Measurements from ENCODE around the gene GOLGA8J. TPM values are rescaled to one million over a fixed set of nuclear protein-coding genes. Genes with fewer than 3 reads are reported as not detected.
"Not testable (repeated sequence)": the region's sequence is repeated elsewhere in the genome, so short reads cannot be mapped to it uniquely, and the experiment has no call there.

The GOLGA8J gene
- polyA plus RNA-seq, 3 donors, result 0.08 TPM; not detected in 2

DNA sequence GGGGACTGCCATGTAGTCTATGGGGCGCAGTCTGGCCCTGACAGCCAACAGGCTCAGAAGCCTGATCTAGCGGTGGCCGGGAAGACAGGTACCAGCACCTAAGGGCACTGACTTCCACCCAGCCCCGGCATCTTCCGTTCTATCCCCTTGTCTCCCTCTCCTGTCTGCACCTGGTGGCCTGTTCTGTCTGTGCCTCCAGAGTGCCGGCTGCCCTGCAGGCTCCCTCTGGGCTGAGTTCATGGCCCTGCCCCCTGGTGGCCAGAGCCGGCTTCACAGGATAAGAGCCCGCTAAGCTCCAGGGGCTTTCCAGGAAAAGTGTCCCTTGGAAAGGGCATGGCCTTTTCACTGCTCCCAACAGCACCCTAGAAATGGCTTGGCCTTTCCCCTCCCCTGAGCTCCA lies 15.1 kb downstream of the GOLGA8J start:
- H3K79me2 ChIP-seq (ENCODE audit: insufficient read depth, low read length); DNase-seq; H3K4me1 Mint-ChIP-seq; H3K9me3 ChIP-seq (replicated peaks in 1 of 2; ENCODE audit: control insufficient read depth in 1 of 2, insufficient read depth in 1 of 2, low read length in 2 of 2); H3K9me3 Mint-ChIP-seq; H3K27ac ChIP-seq (ENCODE audit: low read depth in 1 of 2, low read length in 2 of 2); H3K27me3 ChIP-seq (ENCODE audit: control insufficient read depth in 2 of 2, insufficient read depth in 2 of 2, low read length in 2 of 2); H3K27ac Mint-ChIP-seq; intact Hi-C loops (cut with micrococcal nuclease); H4K20me1 ChIP-seq (ENCODE audit: insufficient read depth, low read length); H3K4me3 Mint-ChIP-seq; H3K4me1 ChIP-seq (ENCODE audit: control insufficient read depth in 1 of 2, insufficient read depth in 2 of 2, low read length in 2 of 2); H3K4me2 ChIP-seq (replicated peaks; ENCODE audit: extremely low read depth, low read length, poor library complexity, severe bottlenecking); H3K36me3 Mint-ChIP-seq; H3K9ac ChIP-seq (ENCODE audit: insufficient read depth, low read length, poor library complexity, severe bottlenecking); H3K4me3 ChIP-seq (replicated peaks in 1 of 3; ENCODE audit: low read depth in 2 of 3, low read length in 3 of 3); H2AFZ ChIP-seq (ENCODE audit: insufficient read depth, low read depth, low read length, poor library complexity, severe bottlenecking); H3K27me3 Mint-ChIP-seq (ENCODE audit: low read depth in 3 of 3); H3K36me3 ChIP-seq (replicated peaks in 1 of 2; ENCODE audit: control insufficient read depth in 1 of 2, insufficient read depth in 2 of 2, low read length in 2 of 2): not testable (repeated sequence)
- WGBS (ENCODE audit: insufficient coverage), result no CpG with 5 or more reads among the region's 8 CpGs

DNA sequence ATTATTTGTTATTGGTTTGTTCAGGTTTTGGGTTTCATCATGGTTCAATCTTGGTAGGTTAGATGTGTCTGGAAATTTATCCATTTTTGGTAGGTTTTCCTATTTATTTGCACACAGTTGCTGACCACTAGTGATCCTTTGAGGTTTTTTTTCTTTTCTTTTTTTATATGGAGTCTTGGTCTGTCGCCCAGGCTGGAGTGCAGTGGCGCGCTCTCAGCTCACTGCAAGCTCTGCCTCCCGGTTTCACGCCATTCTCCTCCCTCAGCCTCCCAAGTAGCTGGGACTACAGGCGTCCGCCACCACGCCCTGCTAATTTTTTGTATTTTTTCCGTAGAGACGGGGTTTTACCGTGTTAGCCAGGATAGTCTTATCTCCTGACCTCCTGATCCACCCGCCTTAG lies 20.1 kb downstream of the GOLGA8J start:
- DNase-seq; H3K27ac Mint-ChIP-seq; H3K27me3 Mint-ChIP-seq (ENCODE audit: low read depth in 3 of 3); H3K79me2 ChIP-seq (ENCODE audit: insufficient read depth, low read length); H3K4me1 ChIP-seq (ENCODE audit: control insufficient read depth in 1 of 2, insufficient read depth in 2 of 2, low read length in 2 of 2); H4K20me1 ChIP-seq (ENCODE audit: insufficient read depth, low read length); H3K36me3 Mint-ChIP-seq; H3K9me3 Mint-ChIP-seq; H3K4me2 ChIP-seq (replicated peaks; ENCODE audit: extremely low read depth, low read length, poor library complexity, severe bottlenecking); H3K36me3 ChIP-seq (replicated peaks in 1 of 2; ENCODE audit: control insufficient read depth in 1 of 2, insufficient read depth in 2 of 2, low read length in 2 of 2); H3K4me1 Mint-ChIP-seq; H3K4me3 Mint-ChIP-seq; intact Hi-C loops (cut with micrococcal nuclease); H3K4me3 ChIP-seq (replicated peaks in 1 of 3; ENCODE audit: low read depth in 2 of 3, low read length in 3 of 3); H3K9me3 ChIP-seq (replicated peaks in 1 of 2; ENCODE audit: control insufficient read depth in 1 of 2, insufficient read depth in 1 of 2, low read length in 2 of 2); H3K9ac ChIP-seq (ENCODE audit: insufficient read depth, low read length, poor library complexity, severe bottlenecking); H3K27me3 ChIP-seq (ENCODE audit: control insufficient read depth in 2 of 2, insufficient read depth in 2 of 2, low read length in 2 of 2); H3K27ac ChIP-seq (ENCODE audit: low read depth in 1 of 2, low read length in 2 of 2); H2AFZ ChIP-seq (ENCODE audit: insufficient read depth, low read depth, low read length, poor library complexity, severe bottlenecking): not testable (repeated sequence)
- WGBS (ENCODE audit: insufficient coverage), result no CpG with 5 or more reads among the region's 12 CpGs

DNA sequence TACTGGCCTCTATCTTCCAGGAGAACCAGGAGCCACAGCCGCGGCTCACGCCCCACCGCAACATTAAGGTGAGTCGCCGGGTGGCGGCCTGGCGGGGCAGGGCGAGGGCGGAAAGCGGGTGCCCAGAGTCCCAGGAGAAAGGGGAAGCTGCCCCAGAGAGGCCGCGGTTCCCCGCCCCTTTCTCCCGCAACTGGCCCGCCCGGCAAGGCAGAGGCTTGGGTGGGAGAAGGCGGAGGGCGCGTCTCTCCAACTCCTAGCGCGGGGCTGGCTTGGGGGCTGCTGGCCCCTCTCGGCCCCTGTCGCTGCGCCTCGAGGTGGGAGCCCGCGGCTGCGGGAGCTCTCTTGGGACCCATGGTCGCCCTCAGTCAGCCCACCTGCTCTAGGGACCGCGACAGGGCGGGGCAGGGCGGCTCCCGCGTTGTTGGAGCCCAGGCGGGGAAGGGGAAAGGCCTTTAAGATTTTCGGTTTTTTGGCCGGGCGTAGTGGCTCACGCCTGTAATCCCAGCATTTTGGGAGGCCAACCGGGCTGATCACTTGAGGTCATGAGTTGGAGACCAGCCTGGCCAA lies 21.3 kb downstream of the GOLGA8J start:
- H3K79me2 ChIP-seq (ENCODE audit: insufficient read depth, low read length); intact Hi-C loops (cut with micrococcal nuclease); H3K4me2 ChIP-seq (replicated peaks; ENCODE audit: extremely low read depth, low read length, poor library complexity, severe bottlenecking); H3K9me3 ChIP-seq (replicated peaks in 1 of 2; ENCODE audit: control insufficient read depth in 1 of 2, insufficient read depth in 1 of 2, low read length in 2 of 2); H3K36me3 ChIP-seq (replicated peaks in 1 of 2; ENCODE audit: control insufficient read depth in 1 of 2, insufficient read depth in 2 of 2, low read length in 2 of 2); H2AFZ ChIP-seq (ENCODE audit: insufficient read depth, low read depth, low read length, poor library complexity, severe bottlenecking); DNase-seq; H4K20me1 ChIP-seq (ENCODE audit: insufficient read depth, low read length); H3K27me3 ChIP-seq (ENCODE audit: control insufficient read depth in 2 of 2, insufficient read depth in 2 of 2, low read length in 2 of 2); H3K27me3 Mint-ChIP-seq (ENCODE audit: low read depth in 3 of 3); H3K27ac ChIP-seq (ENCODE audit: low read depth in 1 of 2, low read length in 2 of 2); H3K9me3 Mint-ChIP-seq; H3K9ac ChIP-seq (ENCODE audit: insufficient read depth, low read length, poor library complexity, severe bottlenecking); H3K4me1 ChIP-seq (ENCODE audit: control insufficient read depth in 1 of 2, insufficient read depth in 2 of 2, low read length in 2 of 2); H3K4me1 Mint-ChIP-seq; H3K36me3 Mint-ChIP-seq: not testable (repeated sequence)
- peak overlapping the region; percentile 44 to 50 (median 47) for H3K4me3 ChIP-seq (replicated peaks in 1 of 3; ENCODE audit: low read depth in 2 of 3, low read length in 3 of 3)
- WGBS (ENCODE audit: insufficient coverage), result no CpG with 5 or more reads among the region's 42 CpGs
- H3K4me3 Mint-ChIP-seq, result peak overlapping the region; percentile 65 to 85
- peak overlapping the region in 3 of 7 donors; percentile 37 to 75 (median 68) for H3K27ac Mint-ChIP-seq

DNA sequence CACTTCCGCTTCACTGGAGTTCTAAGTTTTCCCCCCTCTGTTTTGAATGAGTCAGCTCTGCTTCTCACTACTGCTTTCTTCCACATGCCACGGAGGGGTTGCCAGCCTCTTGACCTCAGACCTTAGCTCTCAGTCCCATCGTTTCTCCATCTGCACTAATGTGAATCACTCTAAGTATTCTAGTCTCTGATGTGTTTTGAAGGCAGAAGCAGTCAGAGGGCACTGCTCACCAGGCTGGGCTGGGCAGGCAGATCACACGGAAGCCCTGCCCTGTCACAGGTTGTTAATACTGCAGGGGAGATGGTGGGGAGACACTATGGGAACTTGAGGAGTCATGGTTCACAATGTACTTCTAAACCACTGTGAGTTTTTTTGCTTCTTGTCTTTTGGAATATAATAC lies 27.8 kb downstream of the GOLGA8J start:
- H3K36me3 ChIP-seq (replicated peaks in 1 of 2; ENCODE audit: control insufficient read depth in 1 of 2, insufficient read depth in 2 of 2, low read length in 2 of 2); H3K27ac Mint-ChIP-seq; H3K9ac ChIP-seq (ENCODE audit: insufficient read depth, low read length, poor library complexity, severe bottlenecking); H3K9me3 Mint-ChIP-seq; H3K79me2 ChIP-seq (ENCODE audit: insufficient read depth, low read length); H4K20me1 ChIP-seq (ENCODE audit: insufficient read depth, low read length); H3K9me3 ChIP-seq (replicated peaks in 1 of 2; ENCODE audit: control insufficient read depth in 1 of 2, insufficient read depth in 1 of 2, low read length in 2 of 2); H2AFZ ChIP-seq (ENCODE audit: insufficient read depth, low read depth, low read length, poor library complexity, severe bottlenecking); H3K4me2 ChIP-seq (replicated peaks; ENCODE audit: extremely low read depth, low read length, poor library complexity, severe bottlenecking); H3K4me1 Mint-ChIP-seq; H3K27me3 Mint-ChIP-seq (ENCODE audit: low read depth in 3 of 3); H3K27ac ChIP-seq (ENCODE audit: low read depth in 1 of 2, low read length in 2 of 2); DNase-seq; H3K4me3 ChIP-seq (replicated peaks in 1 of 3; ENCODE audit: low read depth in 2 of 3, low read length in 3 of 3); H3K36me3 Mint-ChIP-seq; H3K4me1 ChIP-seq (ENCODE audit: control insufficient read depth in 1 of 2, insufficient read depth in 2 of 2, low read length in 2 of 2); H3K4me3 Mint-ChIP-seq; intact Hi-C loops (cut with micrococcal nuclease); H3K27me3 ChIP-seq (ENCODE audit: control insufficient read depth in 2 of 2, insufficient read depth in 2 of 2, low read length in 2 of 2): not testable (repeated sequence)
- no CpG with 5 or more reads among the region's 4 CpGs for WGBS (ENCODE audit: insufficient coverage)

All from CD14-positive monocyte (primary cell).